MM.1S (cell line): ENCODE measurements around the gene BCL10.

Source experiments
- CTCF ChIP-seq: fragments of 300-600 bp; sonication (generic); IDR thresholded peaks from 2 replicates; pipeline ENCODE4 v1.5.1; 2016; ENCODE audit warnings: antibody characterized with exemption, low read length, mixed read lengths
- EZH2 ChIP-seq: fragments of 300-600 bp; sonication (generic); optimal IDR thresholded peaks from 2 replicates; pipeline ENCODE3; 2017; ENCODE audit warnings: low read depth, mild to moderate bottlenecking, antibody characterized with exemption, low read length, mixed read lengths

GRCh38 chr1:85306236-85306635, 29.8 kb upstream of the BCL10 start:
- TF ChIP-seq CTCF (no peak), EZH2 (no peak)
